PC-9 (cell line): Measurements from ENCODE around the gene DOP1A.

ENCODE experiments used
- EZH2 ChIP-seq: fragments of 200-600 bp; sonication (generic); IDR thresholded peaks from 2 replicates; pipeline ENCODE4 v1.8.0; 2017; ENCODE audit warnings: antibody characterized with exemption, low read depth
- TF ChIP-seq, protein P1 (sequence below): fragments of 200-600 bp; sonication (generic); conservative IDR thresholded peaks from 2 replicates; pipeline ENCODE4 v1.6.1; 2017; ENCODE audit warnings: mixed run types, antibody characterized with exemption, mild to moderate bottlenecking, moderate library complexity

DNA sequence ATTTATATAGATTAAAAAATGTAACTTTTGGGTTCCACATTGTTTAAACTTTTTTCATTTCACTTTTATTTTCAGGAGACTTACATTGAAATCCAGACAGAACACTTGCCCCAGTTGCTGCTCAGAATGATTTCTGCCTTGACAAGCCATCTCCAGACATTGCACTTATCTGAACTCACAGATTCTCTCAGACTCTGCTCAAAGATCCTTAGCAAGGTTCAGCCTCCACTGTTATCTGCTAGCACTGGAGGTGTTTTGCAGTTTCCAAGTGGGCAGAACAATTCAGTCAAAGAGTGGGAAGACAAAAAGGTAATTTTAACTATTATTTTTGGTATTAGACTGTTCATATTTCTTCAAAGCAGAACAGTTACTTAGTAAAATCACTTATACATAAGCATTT is 58.0 kb downstream of the DOP1A start:
- TF ChIP-seq, protein P1, sequence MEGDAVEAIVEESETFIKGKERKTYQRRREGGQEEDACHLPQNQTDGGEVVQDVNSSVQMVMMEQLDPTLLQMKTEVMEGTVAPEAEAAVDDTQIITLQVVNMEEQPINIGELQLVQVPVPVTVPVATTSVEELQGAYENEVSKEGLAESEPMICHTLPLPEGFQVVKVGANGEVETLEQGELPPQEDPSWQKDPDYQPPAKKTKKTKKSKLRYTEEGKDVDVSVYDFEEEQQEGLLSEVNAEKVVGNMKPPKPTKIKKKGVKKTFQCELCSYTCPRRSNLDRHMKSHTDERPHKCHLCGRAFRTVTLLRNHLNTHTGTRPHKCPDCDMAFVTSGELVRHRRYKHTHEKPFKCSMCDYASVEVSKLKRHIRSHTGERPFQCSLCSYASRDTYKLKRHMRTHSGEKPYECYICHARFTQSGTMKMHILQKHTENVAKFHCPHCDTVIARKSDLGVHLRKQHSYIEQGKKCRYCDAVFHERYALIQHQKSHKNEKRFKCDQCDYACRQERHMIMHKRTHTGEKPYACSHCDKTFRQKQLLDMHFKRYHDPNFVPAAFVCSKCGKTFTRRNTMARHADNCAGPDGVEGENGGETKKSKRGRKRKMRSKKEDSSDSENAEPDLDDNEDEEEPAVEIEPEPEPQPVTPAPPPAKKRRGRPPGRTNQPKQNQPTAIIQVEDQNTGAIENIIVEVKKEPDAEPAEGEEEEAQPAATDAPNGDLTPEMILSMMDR, result no peak
- no peak for TF ChIP-seq EZH2
